Dendritic cell treated with granulocyte-macrophage colony-stimulating factor and Interleukin-4, amounts not matched to agents 40 ng/mL and 50 ng/mL, for 4 days (primary cell): ENCODE data around the gene ARHGAP15.

ENCODE experiments used
- H3K27ac Mint-ChIP-seq: one replicate; pipeline ENCODE4 v1.8.0; 2022; ENCODE audit warnings: mild to moderate bottlenecking, mixed read lengths
- H3K27me3 Mint-ChIP-seq: one replicate; pipeline ENCODE4 v1.8.0; 2022; ENCODE audit warnings: mild to moderate bottlenecking, mixed read lengths
- H3K36me3 Mint-ChIP-seq: one replicate; pipeline ENCODE4 v1.8.0; 2022; ENCODE audit warnings: low read depth, mixed read lengths
- H3K4me1 Mint-ChIP-seq: one replicate; pipeline ENCODE4 v1.8.0; 2022; ENCODE audit warnings: low read depth, mixed read lengths
- H3K4me3 Mint-ChIP-seq: one replicate; pipeline ENCODE4 v1.8.0; 2022; ENCODE audit warnings: mild to moderate bottlenecking, moderate library complexity, mixed read lengths
- H3K9me3 Mint-ChIP-seq: one replicate; pipeline ENCODE4 v1.8.0; 2022; ENCODE audit warnings: mixed read lengths
- intact Hi-C: fragments of 100-400 bp; cut with micrococcal nuclease; formaldehyde crosslinking; loops from one replicate; pipeline ENCODE4 v1.15.0; 2022

The ARHGAP15 gene

DNA sequence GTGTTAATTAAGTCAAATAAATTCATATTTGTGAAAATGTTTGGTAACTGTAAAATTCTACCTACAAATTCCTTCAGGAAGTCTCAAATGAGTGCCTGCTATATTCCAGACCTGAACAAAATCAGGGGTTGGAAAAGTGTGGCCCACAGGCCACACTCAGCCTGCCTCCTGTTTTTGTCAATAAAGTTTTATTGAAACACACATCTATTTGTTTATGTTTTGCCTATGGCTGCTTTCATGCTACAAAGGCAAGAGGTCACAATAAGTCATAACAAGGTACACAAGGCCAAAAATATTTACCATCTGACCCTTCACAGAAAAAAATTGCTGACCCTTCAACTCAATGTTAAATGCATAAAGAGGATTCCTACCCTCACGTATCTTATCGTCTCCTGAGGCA lies 581.7 kb downstream of the ARHGAP15 start:
- H3K27me3 Mint-ChIP-seq: no peaks in the 10 kb centered on the region
- intact Hi-C loops: no loop called here
- no peak overlapping the region for H3K27ac Mint-ChIP-seq
- H3K4me1 Mint-ChIP-seq: no peaks in the 10 kb centered on the region
- H3K9me3 Mint-ChIP-seq: peaks cover 30% of the 10 kb centered on the region
- H3K36me3 Mint-ChIP-seq: peaks cover 58% of the 10 kb centered on the region
- H3K4me3 Mint-ChIP-seq: no peak overlapping the region

DNA sequence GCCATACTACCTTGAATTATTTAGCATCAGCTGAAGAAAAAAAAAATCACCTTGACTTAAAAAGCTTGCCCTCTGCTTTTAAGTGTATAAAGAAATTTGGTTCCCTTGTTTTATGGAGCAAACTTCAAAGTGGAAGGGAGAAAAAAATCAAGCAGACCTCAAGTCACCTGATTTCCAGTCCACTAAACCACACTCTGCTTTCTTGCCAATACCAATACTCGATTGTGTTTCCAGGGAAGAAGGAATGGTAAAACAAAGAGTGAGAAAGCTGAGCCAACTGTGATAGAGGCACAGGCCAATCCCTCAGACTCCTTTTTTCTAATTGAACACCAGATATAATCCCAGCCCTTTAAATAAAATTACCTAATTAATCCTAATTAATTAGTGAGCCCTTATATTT lies 587.3 kb downstream of the ARHGAP15 start:
- Mint-ChIP-seq H3K27me3 (no peaks in the 10 kb centered on the region), H3K27ac (no peak overlapping the region), H3K9me3 (peaks cover 9% of the 10 kb centered on the region), H3K4me3 (no peak overlapping the region), H3K36me3 (peaks cover 19% of the 10 kb centered on the region), H3K4me1 (peaks cover 12% of the 10 kb centered on the region)
- intact Hi-C loops: no loop called here

DNA sequence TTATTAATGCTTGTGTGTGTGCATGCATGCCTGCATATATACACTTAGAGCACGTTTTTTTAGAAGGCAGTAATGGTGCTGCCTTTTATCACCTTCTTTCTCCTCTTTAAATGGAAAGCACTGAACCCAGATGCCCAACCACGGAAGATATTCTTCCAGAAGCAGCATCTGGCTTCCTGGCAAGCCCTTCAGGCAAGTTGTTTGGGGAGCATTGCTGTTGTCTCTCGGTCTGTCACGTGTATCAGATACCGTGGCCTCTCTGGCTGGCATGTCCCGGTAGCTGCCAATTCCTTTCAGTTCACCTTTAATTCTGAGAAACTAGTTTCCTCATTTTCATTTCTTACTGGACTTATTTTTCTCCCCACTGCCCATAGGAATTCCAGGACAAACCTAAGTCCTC lies 587.8 kb downstream of the ARHGAP15 start:
- H3K9me3 Mint-ChIP-seq: peaks cover 4% of the 10 kb centered on the region
- H3K27me3 Mint-ChIP-seq: no peaks in the 10 kb centered on the region
- H3K36me3 Mint-ChIP-seq: peaks cover 14% of the 10 kb centered on the region
- no peak overlapping the region for H3K4me3 Mint-ChIP-seq
- no peak overlapping the region for H3K27ac Mint-ChIP-seq
- peaks cover 12% of the 10 kb centered on the region for H3K4me1 Mint-ChIP-seq
- intact Hi-C loops: no loop called here

DNA sequence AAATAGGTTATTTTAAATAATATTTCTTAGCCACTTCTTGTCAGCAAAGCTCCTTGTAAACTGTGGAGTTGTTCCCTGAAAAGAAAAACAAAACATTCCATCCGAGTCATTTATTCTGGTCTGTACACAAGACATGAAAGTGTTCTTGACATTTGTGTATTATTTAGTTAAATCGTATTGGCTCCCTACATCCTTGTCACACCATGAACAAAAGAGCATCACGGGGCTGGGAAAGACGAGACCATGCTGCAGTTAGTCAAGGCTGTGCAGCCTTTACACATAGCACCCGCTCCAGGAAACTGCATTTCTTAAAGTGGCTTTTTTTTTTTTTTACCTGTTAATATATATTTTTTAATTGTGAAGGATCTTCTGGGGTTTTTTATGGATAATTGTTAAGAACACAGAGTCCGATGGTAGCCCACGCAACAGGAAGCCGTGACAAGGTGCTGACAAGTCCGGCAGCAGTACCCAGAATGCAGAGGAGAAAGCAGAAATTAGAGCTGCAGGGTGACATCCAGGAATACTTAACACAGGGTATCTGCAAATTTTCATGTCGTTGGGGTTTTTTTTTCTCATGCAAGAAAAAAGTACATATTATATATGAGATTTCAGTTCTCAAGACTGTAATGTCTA lies 588.4 kb downstream of the ARHGAP15 start:
- no peak overlapping the region for H3K27ac Mint-ChIP-seq
- no peak overlapping the region for H3K4me3 Mint-ChIP-seq
- no peaks in the 10 kb centered on the region for H3K9me3 Mint-ChIP-seq
- intact Hi-C loops: no loop called here
- peaks cover 16% of the 10 kb centered on the region for H3K4me1 Mint-ChIP-seq
- no peaks in the 10 kb centered on the region for H3K27me3 Mint-ChIP-seq
- H3K36me3 Mint-ChIP-seq: peaks cover 8% of the 10 kb centered on the region

DNA sequence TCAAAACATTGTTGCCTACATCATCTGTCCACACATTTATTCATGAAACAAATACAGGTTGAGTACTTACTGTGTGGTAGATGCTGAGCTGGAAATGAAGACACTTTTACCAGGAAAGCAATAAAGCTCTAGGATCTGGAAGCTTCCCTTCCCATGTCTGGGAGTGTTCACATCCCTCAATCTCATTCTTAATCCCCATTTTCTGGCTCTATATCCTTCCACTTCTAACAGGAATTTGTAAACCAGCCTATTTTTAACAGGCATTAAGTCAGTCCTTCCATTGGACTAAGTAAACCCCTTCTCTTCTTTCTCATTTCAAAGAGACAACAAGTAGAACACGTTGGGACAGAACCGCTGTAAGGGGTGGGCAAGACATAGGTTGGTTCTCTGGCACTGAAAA lies 589.5 kb downstream of the ARHGAP15 start:
- H3K4me1 Mint-ChIP-seq: peaks cover 18% of the 10 kb centered on the region
- no peak overlapping the region for H3K27ac Mint-ChIP-seq
- no peaks in the 10 kb centered on the region for H3K9me3 Mint-ChIP-seq
- H3K36me3 Mint-ChIP-seq: no peaks in the 10 kb centered on the region
- H3K4me3 Mint-ChIP-seq: no peak overlapping the region
- intact Hi-C loops: no loop called here
- no peaks in the 10 kb centered on the region for H3K27me3 Mint-ChIP-seq

DNA sequence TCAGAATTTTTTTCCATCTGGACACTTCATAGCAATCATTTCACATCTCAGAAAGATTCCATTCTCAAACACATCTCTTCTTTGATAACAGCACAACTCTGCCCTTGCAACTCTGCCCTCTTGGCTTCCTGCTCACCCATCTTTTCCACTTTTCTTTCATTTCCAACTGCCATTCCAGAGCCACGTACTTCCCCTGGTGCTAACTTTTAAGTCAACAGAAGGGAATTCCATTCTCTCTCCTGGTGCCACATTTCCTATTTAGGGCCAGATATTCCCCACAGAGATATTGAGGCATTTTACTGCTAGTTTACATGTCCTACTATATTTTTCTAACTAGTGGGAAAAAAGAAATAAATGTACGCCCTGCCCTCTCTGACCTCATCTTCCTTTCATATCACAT lies 590.2 kb downstream of the ARHGAP15 start:
- H3K27ac Mint-ChIP-seq: no peak overlapping the region
- intact Hi-C loops: no loop called here
- no peaks in the 10 kb centered on the region for H3K9me3 Mint-ChIP-seq
- no peaks in the 10 kb centered on the region for H3K27me3 Mint-ChIP-seq
- no peak overlapping the region for H3K4me3 Mint-ChIP-seq
- H3K36me3 Mint-ChIP-seq: no peaks in the 10 kb centered on the region
- H3K4me1 Mint-ChIP-seq: peaks cover 19% of the 10 kb centered on the region

DNA sequence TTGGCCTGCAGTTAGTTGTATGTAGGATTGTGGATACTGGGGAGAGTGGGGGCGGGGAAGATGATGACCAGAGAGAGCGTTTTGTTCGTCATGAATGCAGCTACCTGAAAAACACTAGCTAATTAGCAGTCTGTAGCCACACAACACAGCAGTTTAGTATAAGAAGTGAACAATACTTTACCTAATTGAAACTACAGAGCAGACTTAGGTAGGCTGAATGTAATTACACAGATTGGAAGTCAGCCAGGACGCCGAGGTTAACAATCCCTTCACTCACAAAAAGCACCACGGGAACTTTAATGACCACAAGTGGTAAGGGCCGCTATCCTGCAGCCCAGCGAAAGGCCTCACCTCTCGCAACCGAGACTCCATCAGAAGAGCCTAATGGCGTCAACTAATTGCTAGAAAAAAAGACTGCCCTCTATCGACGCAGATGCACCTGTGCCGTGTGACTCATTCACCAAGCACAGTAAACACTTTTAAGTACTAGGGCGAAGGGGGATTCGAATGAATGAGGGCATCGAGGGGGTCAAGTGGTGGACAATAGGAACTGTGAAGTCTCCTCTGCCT lies 591.0 kb downstream of the ARHGAP15 start:
- no peak overlapping the region for H3K4me3 Mint-ChIP-seq
- no peaks in the 10 kb centered on the region for H3K36me3 Mint-ChIP-seq
- H3K27me3 Mint-ChIP-seq: no peaks in the 10 kb centered on the region
- intact Hi-C loops: no loop called here
- peaks cover 23% of the 10 kb centered on the region for H3K4me1 Mint-ChIP-seq
- H3K9me3 Mint-ChIP-seq: no peaks in the 10 kb centered on the region
- H3K27ac Mint-ChIP-seq: no peak overlapping the region

DNA sequence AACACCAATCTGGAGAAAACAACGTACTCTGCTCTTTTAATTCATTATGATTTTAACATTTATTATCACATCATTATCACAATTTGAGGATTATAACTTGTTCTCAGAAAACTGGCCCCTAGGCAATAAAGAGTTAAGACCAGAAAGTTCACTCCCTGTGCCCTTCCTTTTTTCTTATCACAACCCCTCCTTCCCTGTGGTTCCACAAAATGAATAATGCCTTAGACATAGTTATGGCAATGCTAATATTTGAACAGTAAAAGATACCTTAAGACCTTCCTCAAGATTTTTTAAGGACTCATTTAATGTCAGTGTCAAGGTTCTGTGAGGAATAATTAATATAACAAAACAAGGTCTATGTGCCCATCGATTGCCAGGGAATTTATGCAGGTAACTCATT lies 596.2 kb downstream of the ARHGAP15 start:
- H3K27me3 Mint-ChIP-seq: no peaks in the 10 kb centered on the region
- H3K9me3 Mint-ChIP-seq: no peaks in the 10 kb centered on the region
- intact Hi-C loops: no loop called here
- H3K4me3 Mint-ChIP-seq: no peak overlapping the region
- H3K36me3 Mint-ChIP-seq: no peaks in the 10 kb centered on the region
- peaks cover 28% of the 10 kb centered on the region for H3K4me1 Mint-ChIP-seq
- H3K27ac Mint-ChIP-seq: no peak overlapping the region

DNA sequence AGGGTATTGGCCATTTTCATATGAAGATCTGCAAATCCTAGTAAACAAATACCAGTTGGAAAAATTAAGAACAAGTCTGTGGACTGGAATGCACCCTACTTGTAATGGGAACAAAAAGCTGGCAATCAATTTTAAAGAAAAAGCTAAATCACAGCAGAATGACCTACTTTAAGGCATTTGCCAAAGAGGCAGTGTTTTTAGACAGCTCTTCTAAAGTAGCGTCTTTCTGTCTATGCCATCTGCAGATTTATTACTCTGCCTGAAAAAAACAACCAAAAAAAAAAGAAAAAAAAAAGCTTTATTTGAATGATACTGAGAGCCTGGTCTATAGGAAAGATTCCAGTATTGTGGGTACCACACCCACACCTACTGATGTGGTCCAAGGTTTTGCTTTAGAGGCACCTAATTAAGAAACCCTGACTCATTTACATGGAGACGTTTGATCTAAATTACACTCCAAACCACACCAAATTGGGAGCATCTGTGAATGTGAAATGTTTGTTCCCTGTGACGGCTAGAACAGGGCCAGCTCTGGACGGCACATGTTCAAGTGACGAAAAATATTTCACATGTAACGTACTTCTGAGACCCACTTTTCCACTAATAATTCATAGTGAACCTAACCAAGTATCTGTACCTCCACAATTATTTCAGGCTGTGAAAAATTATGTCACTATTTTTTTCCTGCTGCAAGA lies 597.1 kb downstream of the ARHGAP15 start:
- H3K9me3 Mint-ChIP-seq: no peaks in the 10 kb centered on the region
- intact Hi-C loops: no loop called here
- no peaks in the 10 kb centered on the region for H3K27me3 Mint-ChIP-seq
- no peak overlapping the region for H3K4me3 Mint-ChIP-seq
- H3K36me3 Mint-ChIP-seq: no peaks in the 10 kb centered on the region
- H3K27ac Mint-ChIP-seq: no peak overlapping the region
- H3K4me1 Mint-ChIP-seq: peaks cover 37% of the 10 kb centered on the region

DNA sequence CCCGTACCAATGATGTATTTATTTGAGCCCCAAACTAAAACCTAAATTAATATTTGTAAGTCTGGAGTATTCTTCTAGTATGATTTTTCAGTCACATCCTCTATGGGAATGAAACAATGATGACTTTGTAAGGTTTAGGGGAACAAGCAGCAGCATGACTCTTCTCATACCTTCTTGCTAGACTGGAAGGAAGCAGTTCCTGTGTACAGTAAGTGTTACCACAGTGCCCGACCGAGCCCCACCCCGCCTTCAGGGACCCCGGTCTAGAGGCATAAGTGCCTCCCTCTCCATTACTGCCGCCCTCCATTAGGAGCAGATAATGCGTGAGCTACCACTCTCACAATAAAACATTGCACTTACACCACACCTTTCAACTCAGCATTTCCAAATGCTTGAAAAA lies 599.3 kb downstream of the ARHGAP15 start:
- Mint-ChIP-seq H3K9me3 (no peaks in the 10 kb centered on the region), H3K4me1 (peaks cover 35% of the 10 kb centered on the region), H3K27me3 (no peaks in the 10 kb centered on the region), H3K36me3 (no peaks in the 10 kb centered on the region), H3K4me3 (no peak overlapping the region), H3K27ac (no peak overlapping the region)
- intact Hi-C loops: no loop called here

DNA sequence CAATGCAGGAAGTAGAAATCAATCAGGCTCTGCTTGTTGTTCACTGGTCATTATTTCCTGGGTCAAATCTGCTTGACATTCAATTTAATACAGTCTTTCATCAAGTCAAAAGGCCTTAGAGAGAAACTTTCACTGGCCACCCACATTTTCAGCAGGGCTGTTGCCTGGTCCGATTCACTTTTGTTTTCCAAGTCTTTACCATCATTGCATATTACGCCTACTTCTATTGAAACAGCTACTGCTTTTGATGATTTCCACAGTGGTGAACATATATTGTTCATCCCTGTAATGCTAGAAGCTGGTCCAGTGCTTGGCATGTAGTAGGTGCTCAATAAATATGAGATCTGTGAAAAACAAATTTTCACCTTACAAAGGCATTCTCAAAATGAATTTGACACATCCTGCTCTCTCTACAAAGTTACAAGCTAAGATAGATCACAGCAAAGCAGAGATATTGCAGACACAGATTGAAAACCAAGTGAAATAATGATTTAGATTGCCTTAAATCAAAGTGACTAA lies 600.1 kb downstream of the ARHGAP15 start:
- intact Hi-C loops: no loop called here
- peak overlapping the region; percentile 47 for H3K27ac Mint-ChIP-seq
- H3K4me3 Mint-ChIP-seq: no peak overlapping the region
- peaks cover 34% of the 10 kb centered on the region for H3K4me1 Mint-ChIP-seq
- no peaks in the 10 kb centered on the region for H3K27me3 Mint-ChIP-seq
- no peaks in the 10 kb centered on the region for H3K9me3 Mint-ChIP-seq
- H3K36me3 Mint-ChIP-seq: no peaks in the 10 kb centered on the region

DNA sequence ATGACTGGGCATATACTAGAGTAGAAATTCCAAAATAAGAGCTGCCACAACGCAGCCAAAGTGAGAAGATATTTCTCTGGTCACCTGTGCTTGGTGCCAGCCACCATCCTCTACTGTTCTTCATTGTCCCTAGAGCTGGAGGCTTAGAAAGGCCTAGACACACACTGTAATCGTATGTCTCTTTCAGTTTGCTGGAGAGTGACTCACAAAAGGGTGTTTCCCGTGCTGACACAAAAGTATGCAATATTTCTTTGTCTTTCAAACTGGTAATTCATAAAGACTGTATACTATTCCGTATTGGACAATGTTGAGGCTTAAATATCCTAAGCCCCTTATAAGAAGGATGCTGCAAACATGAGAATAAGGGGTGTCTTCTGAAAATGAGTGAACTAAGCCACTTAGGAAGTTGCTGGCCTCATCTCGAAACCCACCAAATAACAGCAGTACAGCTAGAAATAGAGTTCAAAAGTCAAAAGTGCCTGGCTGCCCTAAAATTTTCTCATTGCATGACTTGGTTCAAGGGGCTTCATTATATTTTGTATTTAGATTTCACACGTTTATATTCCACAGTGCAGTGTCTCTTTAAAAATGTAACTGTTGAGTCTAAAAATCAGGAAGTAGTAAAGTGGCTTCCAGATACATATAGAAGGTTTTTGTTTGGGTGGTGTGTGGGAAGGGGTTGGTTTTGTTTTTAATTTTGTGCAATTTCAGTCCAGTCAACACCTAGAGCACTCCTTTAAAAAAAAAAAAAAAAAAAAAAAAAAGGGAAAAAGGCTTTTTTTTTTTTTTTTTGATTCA lies 601.1 kb downstream of the ARHGAP15 start:
- Mint-ChIP-seq H3K27ac (peak overlapping the region; percentile 47), H3K36me3 (no peaks in the 10 kb centered on the region), H3K4me3 (no peak overlapping the region), H3K9me3 (no peaks in the 10 kb centered on the region), H3K4me1 (peaks cover 29% of the 10 kb centered on the region), H3K27me3 (no peaks in the 10 kb centered on the region)
- intact Hi-C loops: no loop called here

DNA sequence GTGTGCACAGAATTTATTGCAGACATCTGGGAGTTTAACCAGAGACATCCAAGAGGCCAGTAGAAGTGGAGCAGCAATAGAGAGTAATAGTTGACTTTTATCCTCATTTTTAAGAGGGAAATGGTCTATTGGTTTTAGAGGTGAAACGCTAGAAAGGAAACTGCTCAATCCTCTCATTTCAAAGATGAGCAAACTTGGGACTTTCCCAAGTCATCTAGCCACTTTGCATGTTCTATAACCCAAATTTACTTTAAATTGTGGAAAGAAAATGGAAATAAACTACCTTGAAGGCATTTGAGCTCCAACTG lies 601.7 kb downstream of the ARHGAP15 start:
- H3K27me3 Mint-ChIP-seq: no peaks in the 10 kb centered on the region
- no peaks in the 10 kb centered on the region for H3K9me3 Mint-ChIP-seq
- intact Hi-C loops: no loop called here
- H3K4me3 Mint-ChIP-seq: no peak overlapping the region
- H3K4me1 Mint-ChIP-seq: peaks cover 29% of the 10 kb centered on the region
- peak overlapping the region; percentile 47 for H3K27ac Mint-ChIP-seq
- H3K36me3 Mint-ChIP-seq: no peaks in the 10 kb centered on the region

DNA sequence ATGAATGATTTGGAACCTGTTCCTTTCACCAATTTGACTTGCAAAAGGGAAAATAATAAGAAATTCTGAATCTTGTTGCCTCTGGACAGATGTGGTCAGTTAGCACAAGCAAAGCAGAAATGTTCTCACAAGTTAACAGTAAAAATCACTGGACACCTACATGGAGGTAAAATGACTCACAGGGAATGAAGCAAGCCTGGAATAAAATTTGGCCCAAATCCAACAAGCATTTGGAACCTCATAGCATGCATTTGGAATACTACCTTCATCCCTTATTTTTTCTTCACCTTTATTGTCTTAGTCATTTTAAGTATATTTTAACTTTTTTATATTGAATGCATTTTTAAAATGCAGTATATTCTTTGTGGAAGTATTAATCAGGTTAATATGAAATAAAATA lies 602.9 kb downstream of the ARHGAP15 start:
- Mint-ChIP-seq H3K4me3 (no peak overlapping the region), H3K9me3 (no peaks in the 10 kb centered on the region), H3K4me1 (peaks cover 29% of the 10 kb centered on the region), H3K36me3 (no peaks in the 10 kb centered on the region), H3K27ac (no peak overlapping the region), H3K27me3 (no peaks in the 10 kb centered on the region)
- intact Hi-C loops: no loop called here
